HepG2 (cell line): ENCODE measurements around the gene ABHD12. TPM values are rescaled to one million over a fixed set of nuclear protein-coding genes. Genes with fewer than 3 reads are reported as not detected.

ENCODE experiments used
- ATF7-NPFF ChIP-seq: sonication (generic); formaldehyde crosslinking; IDR thresholded peaks from 2 replicates; pipeline ENCODE4 v1.8.1; 2023; ENCODE audit warnings: mild to moderate bottlenecking, low read depth, missing genetic modification reagents, moderate library complexity
- CEBPB ChIP-seq: IDR thresholded peaks from 2 replicates; pipeline ENCODE4 v1.6.1; 2011; ENCODE audit warnings: low read depth, low read length, improper control_type of control experiment, borderline replicate concordance
- CENPT ChIP-seq: sonication (generic); formaldehyde crosslinking; IDR thresholded peaks from 2 replicates; pipeline ENCODE4 v1.8.0; 2022; ENCODE audit warnings: low read depth, mild to moderate bottlenecking, moderate library complexity, missing genetic modification reagents
- ESRRA ChIP-seq: sonication (generic); formaldehyde crosslinking; IDR thresholded peaks from 2 replicates; pipeline ENCODE4 v1.5.1; 2020; ENCODE audit warnings: mild to moderate bottlenecking, low read depth, missing genetic modification reagents
- HNF4G ChIP-seq, 2 experiments: sonication (generic) in 1 of 2; formaldehyde crosslinking in 1 of 2; IDR thresholded peaks; 2 replicates each; pipeline versions ENCODE4 v1.4.0 to v1.6.1; 2011 to 2020; ENCODE audit warnings: borderline replicate concordance in 2 of 2, low read depth in 2 of 2, mild to moderate bottlenecking in 2 of 2, low read length in 1 of 2, missing genetic modification reagents in 1 of 2, moderate library complexity in 1 of 2
- IKZF4 ChIP-seq: sonication (generic); formaldehyde crosslinking; IDR thresholded peaks from 2 replicates; pipeline ENCODE4 v1.5.1; 2020; ENCODE audit warnings: borderline replicate concordance, mild to moderate bottlenecking, low read depth, missing genetic modification reagents; ENCODE audit errors: not compliant biosample characterization
- KLF11 ChIP-seq: IDR thresholded peaks from 2 replicates; pipeline ENCODE4 v1.6.1; 2016; ENCODE audit warnings: missing compliant biosample characterization
- MXI1 ChIP-seq: IDR thresholded peaks from 3 replicates; pipeline ENCODE4 v1.6.1; 2012; ENCODE audit warnings: low read depth, low read length, inconsistent platforms, borderline replicate concordance
- RBAK ChIP-seq: sonication (generic); formaldehyde crosslinking; IDR thresholded peaks from 2 replicates; pipeline ENCODE4 v1.5.1; 2020; ENCODE audit warnings: mild to moderate bottlenecking, missing genetic modification reagents
- RNF219 ChIP-seq: sonication (generic); formaldehyde crosslinking; IDR thresholded peaks from 2 replicates; pipeline ENCODE4 v1.5.0; 2020; ENCODE audit warnings: mild to moderate bottlenecking, missing genetic modification reagents
- SIN3A ChIP-seq: IDR thresholded peaks from 2 replicates; pipeline ENCODE4 v1.6.1; 2011; ENCODE audit warnings: low read depth, mild to moderate bottlenecking, control low read depth, low read length, borderline replicate concordance
- SMAD3 ChIP-seq: sonication (generic); formaldehyde crosslinking; IDR thresholded peaks from 2 replicates; pipeline ENCODE4 v1.4.0; 2020; ENCODE audit warnings: missing genetic modification reagents
- U2AF1 ChIP-seq: fragments of 200-400 bp; formaldehyde crosslinking; optimal IDR thresholded peaks from 2 replicates; pipeline ENCODE3; 2017; ENCODE audit warnings: mild to moderate bottlenecking, low read depth, low read length
- ZBTB2 ChIP-seq: sonication (generic); formaldehyde crosslinking; IDR thresholded peaks from 2 replicates; pipeline ENCODE4 v1.8.0; 2022; ENCODE audit warnings: low read depth, missing genetic modification reagents
- ZIK1 ChIP-seq: sonication (generic); formaldehyde crosslinking; IDR thresholded peaks from 2 replicates; pipeline ENCODE4 v1.5.0; 2020; ENCODE audit warnings: mild to moderate bottlenecking, low read depth, missing genetic modification reagents, borderline replicate concordance
- ZNF331 ChIP-seq: sonication (generic); formaldehyde crosslinking; IDR thresholded peaks from 2 replicates; pipeline ENCODE4 v1.4.0; 2020; ENCODE audit warnings: missing genetic modification reagents
- ZNF414 ChIP-seq: sonication (generic); formaldehyde crosslinking; IDR thresholded peaks from 2 replicates; pipeline ENCODE4 v1.5.0; 2020; ENCODE audit warnings: missing genetic modification reagents
- ZNF564 ChIP-seq: sonication (generic); formaldehyde crosslinking; IDR thresholded peaks from 2 replicates; pipeline ENCODE4 v1.8.1; 2023; ENCODE audit warnings: mild to moderate bottlenecking, missing genetic modification reagents
- ZNF670 ChIP-seq: sonication (generic); formaldehyde crosslinking; IDR thresholded peaks from 2 replicates; pipeline ENCODE4 v1.8.0; 2022; ENCODE audit warnings: mild to moderate bottlenecking, missing genetic modification reagents, borderline replicate concordance
- ZNF7 ChIP-seq: IDR thresholded peaks from 2 replicates; pipeline ENCODE4 v1.6.1; 2016; ENCODE audit warnings: missing biosample characterization, missing genetic modification reagents
- ZNF704 ChIP-seq: sonication (generic); formaldehyde crosslinking; IDR thresholded peaks from 2 replicates; pipeline ENCODE4 v1.8.1; 2023; ENCODE audit warnings: mild to moderate bottlenecking, inconsistent platforms, moderate library complexity, missing genetic modification reagents, borderline replicate concordance
- ZNF850 ChIP-seq: sonication (generic); formaldehyde crosslinking; conservative IDR thresholded peaks from 2 replicates; pipeline ENCODE4 v1.9.0; 2021; ENCODE audit warnings: mild to moderate bottlenecking, missing genetic modification reagents
- ZSCAN9 ChIP-seq: IDR thresholded peaks from 2 replicates; pipeline ENCODE4 v1.6.1; 2016; ENCODE audit warnings: borderline replicate concordance
- polyA plus RNA-seq, 8 experiments: library from polyadenylated mRNA; depleted of rRNA in 3 of 8; stranded (reverse) in 7 of 8; unstranded in 1 of 8; fragments of >200 nt; fragmentation: Illumina TruSeq in 4 of 8; extraction: Trizol in 4 of 8; gene quantifications; 2 replicates each; pipeline versions ENCODE4 v1.2.1 to v1.2.3, GENCODE V29; 2011 to 2016; ENCODE audit warnings: low read depth in 4 of 8, missing spikeins in 1 of 8, mixed read lengths in 1 of 8; ENCODE audit not compliant: insufficient read depth in 1 of 8
- total RNA-seq, 5 experiments: library from RNA; depleted of rRNA; stranded (reverse); fragments of >200 nt; fragmentation: Illumina TruSeq; extraction: Trizol; gene quantifications; 2 replicates each; pipeline ENCODE4 v1.2.3, GENCODE V29; 2016; ENCODE audit warnings: low read depth in 1 of 5

ABHD12 gene
- total and polyA plus RNA-seq, 2 of the 13 experiments (the other 11 are each of a cell fraction or from before 2014, with no cell fraction given) = 23.5 to 72.1 TPM

- TF ChIP-seq ESRRA (CRISPR knock-in tag) = peak; percentile 87
- TF ChIP-seq ZNF7 (CRISPR knock-in tag) = 0 out of 2 replicates have a peak, but pooled peaks have one; percentile 38
- peak; percentile 75; the same call in 1 of the 2 replicates for TF ChIP-seq ZNF564 (CRISPR knock-in tag)
- no peak; the same call in 1 of the 2 replicates for TF ChIP-seq RNF219 (CRISPR knock-in tag)
- TF ChIP-seq ZNF670 (CRISPR knock-in tag) = peak; percentile 95
- no peak for TF ChIP-seq CEBPB
- TF ChIP-seq ZNF850 (CRISPR knock-in tag) = no peak
- TF ChIP-seq HNF4G (IDR thresholded peaks at IDR 0.05; ENCODE audit: borderline replicate concordance, low read depth, low read length) = peak; percentile 91
- TF ChIP-seq HNF4G (CRISPR knock-in tag; IDR thresholded peaks at IDR 0.05; ENCODE audit: borderline replicate concordance, low read depth) = 0 out of 2 replicates have a peak, but pooled peaks have one; percentile 81
- TF ChIP-seq ZIK1 (CRISPR knock-in tag) = peak; percentile 98
- TF ChIP-seq ZNF414 = peak; percentile 87; the same call in 1 of the 2 replicates
- TF ChIP-seq RBAK (CRISPR knock-in tag) = no peak
- 0 out of 2 replicates have a peak, but pooled peaks have one; percentile 62 for TF ChIP-seq CENPT (CRISPR knock-in tag)
- TF ChIP-seq ATF7-NPFF = peak; percentile 95
- TF ChIP-seq KLF11 = peak; percentile 87; the same call in 1 of the 2 replicates
- TF ChIP-seq ZNF704 (CRISPR knock-in tag) = peak; percentile 95
- no peak for TF ChIP-seq U2AF1
- no peak for TF ChIP-seq IKZF4
- TF ChIP-seq ZBTB2 (CRISPR knock-in tag) = no peak
- TF ChIP-seq SIN3A = peak; percentile 86; the same call in 1 of the 2 replicates
- TF ChIP-seq MXI1 = peak; percentile 74; the same call in 1 of the 3 replicates
- peak; percentile 97 for TF ChIP-seq ZSCAN9 (CRISPR knock-in tag)
- peak; percentile 96 for TF ChIP-seq ZNF331
- TF ChIP-seq SMAD3 (CRISPR knock-in tag) = peak; percentile 77; the same call in 1 of the 2 replicates
Measured at GRCh38 chr20:25338112-25339023, 52.3 kb downstream of the ABHD12 start (continued).
